A549 (cell line): ENCODE measurements around the gene PLEKHA7. TPM values are rescaled to one million over a fixed set of nuclear protein-coding genes. Genes with fewer than 3 reads are reported as not detected.

Source experiments
- ATAC-seq, 2 experiments: fragments of 200-7000 bp in 1 of 2; fragments of >200 bp in 1 of 2; cut with Nextera tagmentation in 1 of 2; cut with Tn5 transposase in 1 of 2; 3 replicates each; pipeline versions ENCODE4 v1.8.0 to v1.9.1; 2018 to 2020; ENCODE audit warnings: mild to moderate bottlenecking in 1 of 2, moderate library complexity in 1 of 2
- CTCF ChIA-PET: fragments of 300-600 bp; sonication (Branson Sonifier 250); formaldehyde crosslinking; extraction: SDS; loops from one replicate; lab custom pipeline; 2021; ENCODE audit warnings: antibody characterized with exemption, inconsistent platforms; lab: Yijun Ruan, JAX
- POLR2A ChIA-PET: fragments of 350-600 bp; formaldehyde crosslinking; extraction: SDS; loops from one replicate; lab custom pipeline; 2021; ENCODE audit warnings: antibody characterized with exemption, inconsistent platforms; lab: Yijun Ruan, JAX
- DNase-seq, 2 experiments: peaks; one replicate each; pipeline versions ENCODE4 v3.0.0 to v3.0.0-alpha.2; 2011 to 2016; ENCODE audit warnings: low read depth in 1 of 2, low spot score in 1 of 2
- FAIRE-seq: peaks from 2 replicates; lab custom pipeline; 2011; peaks lifted over from hg19 to GRCh38; lab: Jason Lieb, UNC
- H3K27ac ChIP-seq, 2 experiments: fragments of >200 bp; sonication (Bioruptor Twin); formaldehyde crosslinking; 3 replicates each; pipeline ENCODE4 v1.5.1; 2016 to 2017
- H3K4me1 ChIP-seq: fragments of >200 bp; sonication (Bioruptor Twin); formaldehyde crosslinking; 3 replicates; pipeline ENCODE4 v1.6.1; 2016
- H3K4me2 ChIP-seq: fragments of >200 bp; sonication (Bioruptor Twin); formaldehyde crosslinking; 3 replicates; pipeline ENCODE4 v1.6.1; 2016
- H3K4me3 ChIP-seq: fragments of >200 bp; sonication (Bioruptor Twin); formaldehyde crosslinking; 3 replicates; pipeline ENCODE4 v1.5.1; 2016
- H3K9me3 ChIP-seq: fragments of >200 bp; sonication (Bioruptor Twin); formaldehyde crosslinking; 3 replicates; pipeline ENCODE4 v1.6.1; 2016
- ATOH8 ChIP-seq: fragments of 250-450 bp; sonication (Bioruptor Pico); IDR thresholded peaks from 2 replicates; pipeline ENCODE4 v1.5.0; 2020; ENCODE audit warnings: low read depth, mild to moderate bottlenecking, moderate library complexity
- CBX8 ChIP-seq: fragments of 200-600 bp; sonication (generic); IDR thresholded peaks from 2 replicates; pipeline ENCODE4 v1.6.1; 2016
- EHMT2 ChIP-seq: fragments of 200-600 bp; sonication (generic); IDR thresholded peaks from 2 replicates; pipeline ENCODE4 v1.6.1; 2016; ENCODE audit warnings: antibody characterized with exemption, low read depth, mild to moderate bottlenecking, moderate library complexity
- ESRRA ChIP-seq: fragments of 150-350 bp; IDR thresholded peaks from 2 replicates; pipeline ENCODE4 v1.6.1; 2014; ENCODE audit warnings: mild to moderate bottlenecking, low read length, borderline replicate concordance
- FOXS1 ChIP-seq: fragments of 250-450 bp; sonication (Bioruptor Pico); IDR thresholded peaks from 2 replicates; pipeline ENCODE4 v1.5.0; 2020; ENCODE audit warnings: mild to moderate bottlenecking, moderate library complexity
- GATA3 ChIP-seq: IDR thresholded peaks from 2 replicates; pipeline ENCODE4 v1.6.1; 2012; ENCODE audit warnings: borderline replicate concordance
- JUN ChIP-seq, 2 experiments: fragments of >200 bp; sonication (Bioruptor Twin); formaldehyde crosslinking; IDR thresholded peaks; 2 replicates in 1 of 2; 3 replicates in 1 of 2; pipeline ENCODE4 v1.6.1; 2016 to 2017
- MAX ChIP-seq: IDR thresholded peaks from 2 replicates; pipeline ENCODE4 v1.6.1; 2012
- MYC ChIP-seq: IDR thresholded peaks from 2 replicates; pipeline ENCODE4 v1.6.1; 2012; ENCODE audit warnings: mild to moderate bottlenecking, inconsistent platforms, low read length, improper control_type of control experiment, borderline replicate concordance
- NPAS2 ChIP-seq: fragments of 250-450 bp; sonication (Bioruptor Pico); IDR thresholded peaks from 2 replicates; pipeline ENCODE4 v1.8.0; 2022; ENCODE audit warnings: mild to moderate bottlenecking, moderate library complexity, borderline replicate concordance
- PHF8 ChIP-seq: fragments of 200-600 bp; sonication (generic); IDR thresholded peaks from 2 replicates; pipeline ENCODE4 v1.6.1; 2016; ENCODE audit warnings: low read depth, mild to moderate bottlenecking, antibody characterized with exemption, moderate library complexity, borderline replicate concordance
- POLR2AphosphoS2 ChIP-seq: conservative IDR thresholded peaks from 2 replicates; pipeline ENCODE4 v1.6.1; 2012; ENCODE audit warnings: low read length, improper control_type of control experiment, inconsistent platforms
- RNF2 ChIP-seq: fragments of 200-600 bp; sonication (generic); IDR thresholded peaks from 2 replicates; pipeline ENCODE4 v1.6.1; 2016; ENCODE audit warnings: low read depth, mild to moderate bottlenecking, antibody characterized with exemption, moderate library complexity, borderline replicate concordance
- SMC3 ChIP-seq: fragments of >200 bp; sonication (Bioruptor Twin); formaldehyde crosslinking; IDR thresholded peaks from 3 replicates; pipeline ENCODE4 v1.6.1; 2018; ENCODE audit warnings: inconsistent platforms
- TP53 ChIP-seq: fragments of 250-450 bp; sonication (Bioruptor Pico); IDR thresholded peaks from 2 replicates; pipeline ENCODE4 v1.5.0; 2021; ENCODE audit warnings: mild to moderate bottlenecking, moderate library complexity
- ZC3H11A ChIP-seq: fragments of 450-650 bp; IDR thresholded peaks from 2 replicates; pipeline ENCODE4 v1.6.1; 2014; ENCODE audit warnings: antibody characterized with exemption, mild to moderate bottlenecking
- ZFP36 ChIP-seq: fragments of 450-650 bp; IDR thresholded peaks from 2 replicates; pipeline ENCODE4 v1.6.1; 2014; ENCODE audit warnings: borderline replicate concordance; ENCODE audit not compliant: partially characterized antibody
- ZNF302 ChIP-seq: fragments of 250-450 bp; sonication (Bioruptor Pico); IDR thresholded peaks from 2 replicates; pipeline ENCODE4 v1.9.0; 2021; ENCODE audit warnings: inconsistent platforms, mild to moderate bottlenecking, moderate library complexity
- ZSCAN20 ChIP-seq: fragments of 250-450 bp; sonication (Bioruptor Pico); IDR thresholded peaks from 2 replicates; pipeline ENCODE4 v1.8.0; 2022; ENCODE audit warnings: mild to moderate bottlenecking, moderate library complexity
- WGBS: methylation state at CpG from one replicate; pipeline ENCODE4 v1.1.6; 2017; ENCODE audit errors: missing lambda C conversion rate; 5-methylcytosine and 5-hydroxymethylcytosine counted together
- polyA plus RNA-seq, 4 experiments: library from polyadenylated mRNA; depleted of rRNA in 3 of 4; stranded (reverse); fragments of >200 nt; fragmentation: RNase III in 1 of 4; extraction: RNeasy Plus Mini Kit Qiagen cat#74134 plus additional on column Dnase treatment in 1 of 4; gene quantifications; 2 replicates in 3 of 4; 3 replicates in 1 of 4; pipeline ENCODE4 v1.2.3, GENCODE V29; 2011 to 2017
- TF ChIP-seq, protein P1 (sequence below): fragments of 250-450 bp; sonication (Bioruptor Pico); IDR thresholded peaks from 2 replicates; pipeline ENCODE4 v1.5.0; 2021; ENCODE audit warnings: mild to moderate bottlenecking, moderate library complexity, borderline replicate concordance
- TF ChIP-seq, protein P2 (sequence below): IDR thresholded peaks from 2 replicates; pipeline ENCODE4 v1.6.1; 2012
- TF ChIP-seq, protein P3 (sequence below): IDR thresholded peaks from 2 replicates; pipeline ENCODE4 v1.6.1; 2012; ENCODE audit warnings: low read depth, borderline replicate concordance

PLEKHA7 gene
- polyA plus RNA-seq, 2 of the 4 experiments (the other 2 are of a cell fraction): 8.7 to 13.8 TPM

DNA sequence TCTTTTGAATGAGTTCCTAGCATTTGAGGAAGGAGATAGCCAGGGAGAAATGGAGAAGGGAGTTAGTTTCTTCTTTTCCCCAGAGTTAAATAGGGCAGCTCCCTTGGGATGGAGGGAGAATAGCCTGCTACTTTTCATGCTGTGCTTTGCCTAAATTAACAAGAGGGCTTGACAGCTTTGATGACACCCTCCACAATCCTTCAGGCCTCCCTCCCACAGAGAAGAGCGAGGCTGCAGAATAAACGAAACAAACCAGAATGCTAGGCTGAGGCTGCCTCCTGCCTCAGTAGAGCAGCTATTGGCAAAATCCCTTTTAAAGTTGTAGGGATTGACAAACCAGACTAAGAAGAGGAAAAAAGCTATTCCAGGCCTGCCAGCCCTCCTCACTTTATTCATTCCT lies 181.2 kb downstream of the PLEKHA7 start:
- no peak overlapping the region for H3K4me3 ChIP-seq
- ATAC-seq (no peak), DNase-seq (no peak), FAIRE-seq (no peak)
- H3K4me2 ChIP-seq: no peak overlapping the region
- TF ChIP-seq NPAS2 (CRISPR knock-in tag) (no peak), PHF8 (no peak), ESRRA (no peak), FOXS1 (CRISPR knock-in tag) (no peak), RNF2 (no peak), CBX8 (no peak), ZC3H11A (no peak), ZFP36 (no peak), JUN (IDR thresholded peaks at IDR 0.05) (no peak), TP53 (CRISPR knock-in tag) (no peak)
- TF ChIP-seq, protein P1, sequence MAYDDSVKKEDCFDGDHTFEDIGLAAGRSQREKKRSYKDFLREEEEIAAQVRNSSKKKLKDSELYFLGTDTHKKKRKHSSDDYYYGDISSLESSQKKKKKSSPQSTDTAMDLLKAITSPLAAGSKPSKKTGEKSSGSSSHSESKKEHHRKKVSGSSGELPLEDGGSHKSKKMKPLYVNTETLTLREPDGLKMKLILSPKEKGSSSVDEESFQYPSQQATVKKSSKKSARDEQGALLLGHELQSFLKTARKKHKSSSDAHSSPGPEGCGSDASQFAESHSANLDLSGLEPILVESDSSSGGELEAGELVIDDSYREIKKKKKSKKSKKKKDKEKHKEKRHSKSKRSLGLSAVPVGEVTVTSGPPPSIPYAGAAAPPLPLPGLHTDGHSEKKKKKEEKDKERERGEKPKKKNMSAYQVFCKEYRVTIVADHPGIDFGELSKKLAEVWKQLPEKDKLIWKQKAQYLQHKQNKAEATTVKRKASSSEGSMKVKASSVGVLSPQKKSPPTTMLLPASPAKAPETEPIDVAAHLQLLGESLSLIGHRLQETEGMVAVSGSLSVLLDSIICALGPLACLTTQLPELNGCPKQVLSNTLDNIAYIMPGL: no peak
- TF ChIP-seq, protein P2, sequence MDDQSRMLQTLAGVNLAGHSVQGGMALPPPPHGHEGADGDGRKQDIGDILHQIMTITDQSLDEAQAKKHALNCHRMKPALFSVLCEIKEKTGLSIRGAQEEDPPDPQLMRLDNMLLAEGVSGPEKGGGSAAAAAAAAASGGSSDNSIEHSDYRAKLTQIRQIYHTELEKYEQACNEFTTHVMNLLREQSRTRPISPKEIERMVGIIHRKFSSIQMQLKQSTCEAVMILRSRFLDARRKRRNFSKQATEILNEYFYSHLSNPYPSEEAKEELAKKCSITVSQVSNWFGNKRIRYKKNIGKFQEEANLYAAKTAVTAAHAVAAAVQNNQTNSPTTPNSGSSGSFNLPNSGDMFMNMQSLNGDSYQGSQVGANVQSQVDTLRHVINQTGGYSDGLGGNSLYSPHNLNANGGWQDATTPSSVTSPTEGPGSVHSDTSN: no peak
- no peaks in the 10 kb centered on the region for H3K4me1 ChIP-seq
- no peaks in the 10 kb centered on the region for H3K9me3 ChIP-seq
- ChIA-PET POLR2A (no interaction called here), CTCF (interaction anchor here (1.4 to 8.1 kb wide), 6 partner anchors 10 to 230 kb away, joined by 3 to 63 read pairs (median 3); no protein-coding TSS in a partner anchor)
- H3K27ac ChIP-seq: no peak overlapping the region
- WGBS: 88% methylated on average over 2 of the region's 2 CpGs

DNA sequence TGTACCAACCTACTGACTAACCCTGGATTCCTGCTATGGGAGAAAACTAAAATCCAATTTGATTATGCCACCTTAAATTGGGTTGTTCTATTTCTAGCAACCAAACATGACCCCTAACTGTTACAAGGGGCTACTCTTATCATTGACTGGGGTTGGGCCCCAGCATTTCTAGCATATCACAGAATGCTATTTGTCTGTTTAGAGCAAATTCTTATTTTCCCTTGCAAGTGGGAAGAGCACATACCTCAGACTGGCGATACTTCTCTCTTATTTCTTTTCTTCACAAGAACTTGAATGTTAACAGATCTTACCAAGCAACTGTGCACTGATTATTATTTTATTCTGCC lies 182.0 kb downstream of the PLEKHA7 start:
- ATAC-seq: no peak
- H3K4me3 ChIP-seq: no peak overlapping the region
- no peak overlapping the region for H3K27ac ChIP-seq
- POLR2A ChIA-PET: no interaction called here
- DNase-seq: no peak
- CTCF ChIA-PET: interaction anchor here (8.1 kb wide), 1 partner anchor 12 kb away, joined by 63 read pairs; no protein-coding TSS in a partner anchor
- no peaks in the 10 kb centered on the region for H3K9me3 ChIP-seq
- FAIRE-seq: no peak
- no peak overlapping the region for H3K4me2 ChIP-seq
- WGBS: 95% methylated on average over 1 of the region's 1 CpG
- no peak for TF ChIP-seq ATOH8
- TF ChIP-seq MAX: no peak
- TF ChIP-seq GATA3: no peak
- no peak for TF ChIP-seq FOXS1 (CRISPR knock-in tag)
- no peak for TF ChIP-seq SMC3
- TF ChIP-seq, protein P3, sequence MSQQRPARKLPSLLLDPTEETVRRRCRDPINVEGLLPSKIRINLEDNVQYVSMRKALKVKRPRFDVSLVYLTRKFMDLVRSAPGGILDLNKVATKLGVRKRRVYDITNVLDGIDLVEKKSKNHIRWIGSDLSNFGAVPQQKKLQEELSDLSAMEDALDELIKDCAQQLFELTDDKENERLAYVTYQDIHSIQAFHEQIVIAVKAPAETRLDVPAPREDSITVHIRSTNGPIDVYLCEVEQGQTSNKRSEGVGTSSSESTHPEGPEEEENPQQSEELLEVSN: no peak
- no peak for TF ChIP-seq EHMT2
- no peak for TF ChIP-seq ZSCAN20
- TF ChIP-seq NPAS2 (CRISPR knock-in tag): no peak
- no peak for TF ChIP-seq POLR2AphosphoS2
- no peak for TF ChIP-seq ZNF302
- no peak for TF ChIP-seq ESRRA
- TF ChIP-seq MYC: no peak
- H3K4me1 ChIP-seq: no peaks in the 10 kb centered on the region
